Activated B cell treated with CpG ODN at 0.5 μM for 24 hours (primary cell): ENCODE results near the gene HK3. TPM values are rescaled to one million over a fixed set of nuclear protein-coding genes. Genes with fewer than 3 reads are reported as not detected.

ENCODE experiments used
- ATAC-seq: fragments of 200-7000 bp; cut with Tn5 transposase; one replicate; pipeline ENCODE4 v1.10.0; 2021; ENCODE audit warnings: low read depth, mild to moderate bottlenecking, moderate library complexity
- CTCF ChIA-PET: fragments of 350-600 bp; sonication (Branson Sonifier 250); formaldehyde crosslinking; loops from one replicate; lab custom pipeline; 2021; ENCODE audit warnings: antibody characterized with exemption; lab: Charles Lee
- POLR2A ChIA-PET: fragments of 350-600 bp; sonication (Branson Sonifier 250); formaldehyde crosslinking; loops from one replicate; lab custom pipeline; 2021; ENCODE audit warnings: antibody characterized with exemption; lab: Charles Lee
- DNase-seq: peaks from one replicate; pipeline ENCODE4 v3.0.0; 2022
- H3K27ac Mint-ChIP-seq: one replicate; pipeline ENCODE4 v1.8.0; 2020; ENCODE audit warnings: mixed read lengths
- H3K27me3 Mint-ChIP-seq: one replicate; pipeline ENCODE4 v1.8.0; 2021; ENCODE audit warnings: mixed read lengths
- H3K36me3 Mint-ChIP-seq: one replicate; pipeline ENCODE4 v1.8.0; 2021; ENCODE audit warnings: low read depth, mixed read lengths
- H3K4me1 Mint-ChIP-seq: one replicate; pipeline ENCODE4 v1.8.0; 2021; ENCODE audit warnings: mixed read lengths
- H3K4me3 Mint-ChIP-seq: one replicate; pipeline ENCODE4 v1.8.0; 2020; ENCODE audit warnings: mild to moderate bottlenecking, mixed read lengths
- H3K9me3 Mint-ChIP-seq: one replicate; pipeline ENCODE4 v1.8.0; 2020; ENCODE audit warnings: mixed read lengths
- intact Hi-C: fragments of 100-400 bp; cut with micrococcal nuclease; formaldehyde crosslinking; loops from one replicate; pipeline ENCODE4 v1.15.1; 2024
- total RNA-seq: library from RNA; stranded (reverse); gene quantifications from 2 replicates; pipeline ENCODE4 v1.2.3, GENCODE V29; 2022
- TF ChIP-seq, protein P1 (sequence below): fragments of 200-600 bp; IDR thresholded peaks from one replicate; pipeline ENCODE4 v1.8.0; 2022; ENCODE audit warnings: antibody characterized with exemption, mild to moderate bottlenecking

The HK3 gene
- total RNA-seq, 1 donor from 2014 or later: 0.55 TPM

DNA sequence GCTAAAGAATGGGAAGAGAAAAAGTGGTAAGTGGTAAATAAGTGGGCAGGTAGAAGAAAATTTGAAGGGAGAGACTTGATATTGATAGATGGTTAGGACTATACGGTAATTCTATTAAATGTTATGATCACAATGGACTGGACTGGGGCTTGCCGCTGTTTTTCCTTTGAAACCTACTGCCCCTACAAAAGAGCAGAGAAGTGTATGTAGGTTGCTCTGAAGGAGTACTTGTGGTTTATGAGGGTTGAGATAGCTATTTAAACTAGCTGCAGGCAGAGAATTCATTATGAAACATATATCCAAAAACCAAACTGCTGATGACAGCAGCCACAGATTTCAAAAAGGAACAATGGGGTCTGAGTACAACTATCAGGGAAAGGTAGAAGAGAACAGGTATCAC, 16.8 kb upstream of the HK3 start:
- Mint-ChIP-seq H3K27me3 (no peaks in the 10 kb centered on the region), H3K4me1 (no peaks in the 10 kb centered on the region), H3K4me3 (no peak overlapping the region), H3K9me3 (no peaks in the 10 kb centered on the region), H3K36me3 (peaks cover 66% of the 10 kb centered on the region), H3K27ac (no peak overlapping the region)
- intact Hi-C loops: loop anchor here (5.0 kb wide), 1 partner anchor 434 kb away; no protein-coding TSS in a partner anchor
- ATAC-seq (no peak), DNase-seq (no peak)
- ChIA-PET CTCF (no interaction called here), POLR2A (no interaction called here)
- TF ChIP-seq, protein P1, sequence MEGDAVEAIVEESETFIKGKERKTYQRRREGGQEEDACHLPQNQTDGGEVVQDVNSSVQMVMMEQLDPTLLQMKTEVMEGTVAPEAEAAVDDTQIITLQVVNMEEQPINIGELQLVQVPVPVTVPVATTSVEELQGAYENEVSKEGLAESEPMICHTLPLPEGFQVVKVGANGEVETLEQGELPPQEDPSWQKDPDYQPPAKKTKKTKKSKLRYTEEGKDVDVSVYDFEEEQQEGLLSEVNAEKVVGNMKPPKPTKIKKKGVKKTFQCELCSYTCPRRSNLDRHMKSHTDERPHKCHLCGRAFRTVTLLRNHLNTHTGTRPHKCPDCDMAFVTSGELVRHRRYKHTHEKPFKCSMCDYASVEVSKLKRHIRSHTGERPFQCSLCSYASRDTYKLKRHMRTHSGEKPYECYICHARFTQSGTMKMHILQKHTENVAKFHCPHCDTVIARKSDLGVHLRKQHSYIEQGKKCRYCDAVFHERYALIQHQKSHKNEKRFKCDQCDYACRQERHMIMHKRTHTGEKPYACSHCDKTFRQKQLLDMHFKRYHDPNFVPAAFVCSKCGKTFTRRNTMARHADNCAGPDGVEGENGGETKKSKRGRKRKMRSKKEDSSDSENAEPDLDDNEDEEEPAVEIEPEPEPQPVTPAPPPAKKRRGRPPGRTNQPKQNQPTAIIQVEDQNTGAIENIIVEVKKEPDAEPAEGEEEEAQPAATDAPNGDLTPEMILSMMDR: no peak

DNA sequence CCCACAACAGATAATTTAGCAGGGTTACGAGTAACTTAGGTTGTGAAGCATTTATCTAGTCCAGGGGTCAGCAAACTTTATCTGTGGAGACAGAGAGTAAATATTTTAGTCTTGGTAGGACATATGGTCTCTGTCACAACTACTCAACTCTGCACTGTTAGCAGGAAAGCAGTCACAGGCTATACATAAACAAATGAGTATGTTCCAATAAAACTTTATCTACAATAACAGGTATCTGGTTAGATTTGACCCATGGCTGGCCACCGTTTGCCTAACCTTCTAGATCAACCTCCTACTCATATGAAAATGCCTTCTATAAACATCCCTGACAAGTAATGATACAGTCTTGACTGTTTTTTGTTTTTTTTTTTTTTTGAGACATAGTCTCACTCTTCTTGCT, 13.0 kb upstream of the HK3 start:
- H3K36me3 Mint-ChIP-seq: peaks cover 79% of the 10 kb centered on the region
- ChIA-PET POLR2A (no interaction called here), CTCF (no interaction called here)
- TF ChIP-seq, protein P1: no peak
- no peak overlapping the region for H3K4me3 Mint-ChIP-seq
- no peak overlapping the region for H3K27ac Mint-ChIP-seq
- intact Hi-C loops: no loop called here
- no peak for ATAC-seq
- no peaks in the 10 kb centered on the region for H3K9me3 Mint-ChIP-seq
- H3K27me3 Mint-ChIP-seq: no peaks in the 10 kb centered on the region
- H3K4me1 Mint-ChIP-seq: no peaks in the 10 kb centered on the region
- DNase-seq: no peak

DNA sequence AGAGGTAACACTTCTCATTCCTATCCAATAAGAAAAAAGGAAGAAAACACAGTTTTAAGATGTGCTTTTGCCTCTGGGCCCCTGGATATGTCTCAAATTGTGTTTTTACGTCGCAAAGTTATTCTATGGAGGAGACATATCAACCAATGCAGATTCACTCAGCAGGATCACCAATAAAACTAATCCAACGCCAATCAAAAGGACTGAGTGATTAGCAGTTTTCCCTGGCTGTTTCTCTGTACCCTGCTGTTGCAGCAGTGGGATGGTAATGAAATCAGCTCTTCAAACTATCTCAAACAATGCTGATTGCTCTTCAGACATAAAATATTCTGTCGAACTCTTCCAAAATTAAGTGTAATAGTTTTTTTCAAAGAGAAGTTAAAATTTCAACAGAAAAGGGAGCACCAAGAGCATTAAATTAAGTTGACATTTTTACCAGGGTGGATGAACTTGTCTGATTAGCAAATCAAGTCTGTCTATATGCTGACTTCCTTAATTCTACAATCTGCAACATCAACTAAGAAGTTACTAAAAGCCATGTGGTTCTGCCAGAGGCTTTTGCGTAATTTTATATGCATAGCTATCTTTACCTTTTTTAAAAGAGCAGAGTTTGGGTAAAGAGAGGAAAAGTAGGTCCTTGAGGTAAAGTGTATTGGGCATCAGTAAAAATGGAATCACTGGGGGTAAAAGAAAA, 9.7 kb upstream of the HK3 start:
- H3K9me3 Mint-ChIP-seq: no peaks in the 10 kb centered on the region
- no peak for DNase-seq
- no peaks in the 10 kb centered on the region for H3K27me3 Mint-ChIP-seq
- intact Hi-C loops: no loop called here
- ATAC-seq: no peak
- POLR2A ChIA-PET: no interaction called here
- H3K4me1 Mint-ChIP-seq: no peaks in the 10 kb centered on the region
- TF ChIP-seq, protein P1: no peak
- H3K4me3 Mint-ChIP-seq: no peak overlapping the region
- CTCF ChIA-PET: no interaction called here
- no peak overlapping the region for H3K27ac Mint-ChIP-seq
- H3K36me3 Mint-ChIP-seq: peaks cover 84% of the 10 kb centered on the region

DNA sequence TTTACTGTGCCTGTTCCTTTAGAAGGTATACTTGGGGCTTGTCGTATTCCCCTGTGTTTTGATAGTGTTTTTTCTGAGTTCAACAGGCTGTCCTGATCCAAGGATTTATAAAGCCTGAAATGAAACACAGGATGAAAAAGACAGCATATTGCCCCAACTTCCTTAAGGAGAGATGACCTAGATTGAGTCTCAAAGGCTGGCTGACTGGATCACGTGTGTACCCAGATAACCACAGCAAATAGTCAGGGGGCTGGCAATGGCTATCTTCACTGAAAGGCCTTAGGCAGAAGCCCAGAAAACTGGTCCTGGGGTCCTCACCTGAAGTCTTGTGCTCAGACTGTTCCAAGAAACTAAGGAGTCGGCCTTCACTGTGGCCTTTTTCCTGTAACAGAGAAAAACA, 7.7 kb upstream of the HK3 start:
- Mint-ChIP-seq H3K27me3 (no peaks in the 10 kb centered on the region), H3K4me1 (peaks cover under 1% of the 10 kb centered on the region), H3K4me3 (no peak overlapping the region), H3K27ac (no peak overlapping the region), H3K36me3 (peaks cover 82% of the 10 kb centered on the region), H3K9me3 (no peaks in the 10 kb centered on the region)
- DNase-seq: no peak
- TF ChIP-seq, protein P1: no peak
- ChIA-PET POLR2A (no interaction called here), CTCF (no interaction called here)
- intact Hi-C loops: no loop called here
- ATAC-seq: no peak

DNA sequence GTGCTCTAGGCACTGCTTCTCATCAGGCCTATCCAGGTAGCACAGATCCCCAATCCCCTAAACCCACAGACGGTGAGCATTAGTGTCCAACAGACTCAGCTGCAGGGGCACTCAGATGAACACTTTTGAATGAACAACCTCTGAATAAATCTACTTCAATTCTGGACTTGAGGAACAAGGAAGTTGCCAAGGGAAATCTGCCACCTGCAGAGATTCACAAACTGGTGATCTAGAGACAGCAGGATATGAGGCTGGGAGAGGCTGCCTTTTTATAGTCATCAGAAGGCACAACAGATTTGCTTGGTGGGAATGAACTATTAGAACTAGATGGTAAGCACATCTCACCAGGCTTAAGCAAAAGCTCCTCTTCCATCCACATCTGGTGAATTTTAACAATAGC, 7.0 kb upstream of the HK3 start:
- DNase-seq: no peak
- ATAC-seq: no peak
- POLR2A ChIA-PET: no interaction called here
- H3K36me3 Mint-ChIP-seq: peaks cover 77% of the 10 kb centered on the region
- CTCF ChIA-PET: no interaction called here
- peaks cover 2% of the 10 kb centered on the region for H3K4me1 Mint-ChIP-seq
- TF ChIP-seq, protein P1: no peak
- H3K27me3 Mint-ChIP-seq: no peaks in the 10 kb centered on the region
- H3K9me3 Mint-ChIP-seq: no peaks in the 10 kb centered on the region
- H3K27ac Mint-ChIP-seq: no peak overlapping the region
- H3K4me3 Mint-ChIP-seq: no peak overlapping the region
- intact Hi-C loops: no loop called here
